Fibroblast of skin of left quadriceps (primary cell): ENCODE measurements around the gene FAM89B.
"Not testable (repeated sequence)": the region's sequence is repeated elsewhere in the genome, so short reads cannot be mapped to it uniquely, and the experiment has no call there.

ENCODE experiments used
- DNase-seq, 2 experiments: peaks; one replicate each; pipeline ENCODE4 v3.0.0-alpha.2; 2013; ENCODE audit warnings: low read depth in 2 of 2

FAM89B gene

GRCh38 chr11:65572356-65573051 is at the start of gene FAM89B:
Gene FAM89B, plus strand, starts transcription at chr11:65572538. Its CDS starts 132 bp downstream, at chr11:65572670.
- peak; percentile 72 to 75 for DNase-seq

DNA sequence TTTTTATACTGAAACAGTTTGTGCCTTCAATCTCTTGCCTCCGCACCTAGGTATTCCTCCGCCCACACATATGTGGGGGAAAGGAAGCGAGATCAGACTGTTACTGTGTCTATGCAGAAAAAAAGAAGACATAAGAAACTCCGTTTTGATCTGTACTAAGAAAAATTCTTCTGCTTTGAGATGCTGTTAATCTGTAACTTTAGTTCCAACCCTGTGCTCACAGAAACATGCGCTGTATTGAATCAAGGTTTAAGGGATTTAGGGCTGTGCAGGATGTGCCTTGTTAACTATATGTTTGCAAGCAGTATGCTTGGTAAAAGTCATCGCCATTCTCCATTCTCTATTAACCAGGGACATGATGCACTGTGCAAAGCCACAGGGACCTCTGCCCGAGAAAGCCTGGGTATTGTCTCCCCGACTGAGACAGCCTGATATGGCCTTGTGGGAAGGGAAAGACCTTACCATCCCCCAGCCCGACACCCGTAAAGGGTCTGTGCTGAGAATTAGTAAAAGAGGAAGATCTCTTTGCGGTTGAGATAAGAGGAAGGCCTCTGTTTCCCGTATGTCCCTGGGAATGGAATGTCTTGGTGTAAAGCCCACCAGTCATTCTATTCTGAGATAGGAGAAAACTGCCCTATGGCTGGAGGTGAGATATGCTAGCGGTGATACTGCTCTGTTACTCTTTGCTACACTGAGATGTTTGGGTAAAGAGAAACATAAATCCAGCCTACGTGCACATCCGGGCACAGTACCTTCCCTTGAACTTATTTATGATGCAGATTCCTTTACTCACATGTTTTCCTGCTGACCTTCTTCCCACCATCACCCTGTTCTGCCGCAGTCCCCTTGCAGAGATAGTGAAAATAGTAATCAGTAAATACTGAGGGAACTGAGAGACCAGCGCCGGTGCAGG is 49.4 kb upstream of the FAM89B start:
- DNase-seq = not testable (repeated sequence)

DNA sequence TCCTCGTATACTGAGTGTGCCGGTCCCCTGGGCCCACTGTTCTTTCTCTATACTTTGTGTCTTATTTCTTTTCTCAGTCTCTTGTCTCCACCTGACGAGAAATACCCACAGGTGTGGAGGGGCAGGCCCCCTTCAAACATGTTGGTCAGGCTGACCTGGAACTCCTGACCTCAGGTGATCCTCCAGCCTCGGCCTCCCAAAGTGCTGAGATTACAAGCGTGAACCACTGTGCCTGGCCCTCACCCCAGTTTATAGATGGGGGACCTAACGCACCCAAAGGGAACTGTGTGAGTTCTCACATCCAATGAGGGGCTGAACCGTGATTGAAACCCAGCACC is 48.7 kb upstream of the FAM89B start:
- not testable (repeated sequence) for DNase-seq

DNA sequence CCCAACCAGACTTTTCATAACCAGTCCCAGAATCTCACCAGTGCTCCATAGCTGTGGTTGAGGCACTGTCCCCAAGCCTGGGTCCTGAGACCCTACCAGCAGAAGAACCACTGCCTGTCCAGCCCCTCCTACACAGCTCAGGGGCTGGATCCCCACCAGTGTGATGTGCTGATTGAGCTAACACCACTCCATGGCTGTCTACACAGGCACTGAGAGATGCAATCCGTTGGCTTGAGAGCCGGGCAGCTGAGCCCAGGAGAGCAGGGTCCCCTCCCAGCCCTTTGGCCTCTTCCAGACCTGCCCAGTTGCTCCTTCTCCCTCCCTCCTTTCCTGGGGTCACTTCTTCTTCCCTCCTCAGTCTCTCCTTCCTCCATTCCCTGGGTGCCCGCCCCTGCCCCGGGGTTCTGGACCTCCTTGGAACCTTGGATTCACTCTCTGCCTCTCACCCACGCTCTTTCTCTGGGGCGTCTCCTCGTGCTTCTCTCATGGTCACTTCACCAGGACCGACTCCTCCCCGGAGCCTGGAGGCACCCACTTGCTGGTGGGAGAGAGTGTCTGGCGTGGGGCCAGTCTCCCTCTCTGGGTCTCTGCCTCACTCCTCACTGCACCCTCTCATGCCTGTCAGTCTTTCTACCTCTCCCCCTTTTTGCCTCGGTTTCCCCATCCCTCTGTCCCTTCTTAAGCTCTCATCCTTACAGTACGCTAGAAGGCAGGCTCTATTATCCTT is 48.2 kb upstream of the FAM89B start:
- DNase-seq = no peak

DNA sequence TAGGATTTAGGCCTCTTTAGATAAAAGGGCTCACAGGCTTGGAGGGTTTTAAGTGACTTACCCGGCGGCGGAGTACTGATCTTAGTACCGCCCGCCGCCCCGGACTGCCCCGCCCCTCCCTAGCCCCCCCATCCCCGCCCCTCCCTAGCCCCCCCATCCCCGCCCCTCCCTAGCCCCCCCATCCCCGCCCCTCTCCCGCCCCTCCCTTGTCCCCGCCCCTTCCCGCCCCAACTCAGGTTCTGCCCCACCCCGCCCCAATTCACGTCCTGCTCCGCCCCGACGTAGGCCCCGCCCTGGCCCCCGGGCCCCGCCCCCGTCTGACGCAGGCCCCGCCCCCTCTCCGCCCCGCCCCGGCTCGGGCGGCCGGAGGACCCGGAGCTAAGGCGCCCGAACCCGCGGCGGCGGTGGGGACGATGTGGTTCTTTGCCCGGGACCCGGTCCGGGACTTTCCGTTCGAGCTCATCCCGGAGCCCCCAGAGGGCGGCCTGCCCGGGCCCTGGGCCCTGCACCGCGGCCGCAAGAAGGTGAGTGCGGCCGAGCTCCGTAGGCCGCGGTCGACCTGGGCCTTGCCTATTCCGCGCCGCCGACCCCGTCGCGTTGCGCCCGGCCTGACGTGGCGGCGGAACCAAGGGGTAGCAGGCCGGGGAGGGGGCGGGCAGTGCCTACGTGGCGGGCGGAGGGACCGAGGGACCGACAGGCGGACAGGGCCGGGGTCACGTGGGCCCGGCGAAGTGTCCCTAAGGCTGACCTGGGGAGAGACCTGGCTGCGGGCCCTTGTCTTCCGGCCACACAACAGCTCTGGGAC is 47.4 kb upstream of the FAM89B start, which contains the start of gene SCYL1:
SCYL1 (plus strand) TSS at position 343 of the 805 bp plus-strand sequence; CDS start at position 414, 71 bp downstream.
- peak; percentile 58 to 59 for DNase-seq

DNA sequence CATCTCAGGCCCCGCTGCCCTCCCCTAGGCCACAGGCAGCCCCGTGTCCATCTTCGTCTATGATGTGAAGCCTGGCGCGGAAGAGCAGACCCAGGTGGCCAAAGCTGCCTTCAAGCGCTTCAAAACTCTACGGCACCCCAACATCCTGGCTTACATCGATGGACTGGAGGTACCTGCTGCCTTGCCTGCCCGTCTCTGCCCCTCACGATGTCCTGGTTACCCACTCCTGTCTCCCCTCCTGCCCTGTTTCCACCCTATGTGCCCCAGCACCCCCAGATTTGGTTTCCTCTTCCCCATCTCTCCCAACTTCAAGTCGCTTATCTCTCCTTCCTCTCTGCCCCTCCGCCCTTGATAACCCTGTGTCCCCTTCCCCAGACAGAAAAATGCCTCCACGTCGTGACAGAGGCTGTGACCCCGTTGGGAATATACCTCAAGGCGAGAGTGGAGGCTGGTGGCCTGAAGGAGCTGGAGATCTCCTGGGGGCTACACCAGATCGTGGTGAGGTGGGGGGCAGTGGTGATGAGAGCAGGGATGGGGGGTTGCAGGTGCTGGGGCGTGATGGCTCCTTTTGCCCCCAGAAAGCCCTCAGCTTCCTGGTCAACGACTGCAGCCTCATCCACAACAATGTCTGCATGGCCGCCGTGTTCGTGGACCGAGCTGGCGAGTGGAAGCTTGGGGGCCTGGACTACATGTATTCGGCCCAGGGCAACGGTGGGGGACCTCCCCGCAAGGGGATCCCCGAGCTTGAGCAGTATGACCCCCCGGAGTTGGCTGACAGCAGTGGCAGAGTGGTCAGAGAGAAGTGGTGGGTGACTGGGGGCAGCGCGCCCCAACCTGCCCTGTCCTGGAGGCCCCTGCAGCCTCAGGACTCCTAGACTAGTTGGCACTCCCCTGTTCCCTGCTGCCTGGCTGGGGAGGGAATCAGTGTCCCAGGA is 46.5 kb upstream of the FAM89B start:
- no peak for DNase-seq

DNA sequence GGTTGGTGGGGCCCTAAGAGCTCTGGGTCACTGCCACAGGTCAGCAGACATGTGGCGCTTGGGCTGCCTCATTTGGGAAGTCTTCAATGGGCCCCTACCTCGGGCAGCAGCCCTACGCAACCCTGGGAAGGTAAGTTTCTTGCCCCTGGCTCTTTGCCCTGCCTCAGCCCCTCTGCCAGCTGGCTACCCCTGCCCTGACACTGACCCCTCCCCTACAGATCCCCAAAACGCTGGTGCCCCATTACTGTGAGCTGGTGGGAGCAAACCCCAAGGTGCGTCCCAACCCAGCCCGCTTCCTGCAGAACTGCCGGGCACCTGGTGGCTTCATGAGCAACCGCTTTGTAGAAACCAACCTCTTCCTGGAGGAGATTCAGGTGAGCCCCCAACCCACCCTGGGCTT is 45.6 kb upstream of the FAM89B start:
- no peak for DNase-seq

- DNase-seq = no peak
Observed at GRCh38 chr11:65528819-65529350, 43.5 kb upstream of the FAM89B start.

GRCh38 chr11:65529475-65530156 is 42.7 kb upstream of the FAM89B start:
- no peak for DNase-seq

- no peak for DNase-seq
Observed at GRCh38 chr11:65530157-65530496, 42.2 kb upstream of the FAM89B start.

DNA sequence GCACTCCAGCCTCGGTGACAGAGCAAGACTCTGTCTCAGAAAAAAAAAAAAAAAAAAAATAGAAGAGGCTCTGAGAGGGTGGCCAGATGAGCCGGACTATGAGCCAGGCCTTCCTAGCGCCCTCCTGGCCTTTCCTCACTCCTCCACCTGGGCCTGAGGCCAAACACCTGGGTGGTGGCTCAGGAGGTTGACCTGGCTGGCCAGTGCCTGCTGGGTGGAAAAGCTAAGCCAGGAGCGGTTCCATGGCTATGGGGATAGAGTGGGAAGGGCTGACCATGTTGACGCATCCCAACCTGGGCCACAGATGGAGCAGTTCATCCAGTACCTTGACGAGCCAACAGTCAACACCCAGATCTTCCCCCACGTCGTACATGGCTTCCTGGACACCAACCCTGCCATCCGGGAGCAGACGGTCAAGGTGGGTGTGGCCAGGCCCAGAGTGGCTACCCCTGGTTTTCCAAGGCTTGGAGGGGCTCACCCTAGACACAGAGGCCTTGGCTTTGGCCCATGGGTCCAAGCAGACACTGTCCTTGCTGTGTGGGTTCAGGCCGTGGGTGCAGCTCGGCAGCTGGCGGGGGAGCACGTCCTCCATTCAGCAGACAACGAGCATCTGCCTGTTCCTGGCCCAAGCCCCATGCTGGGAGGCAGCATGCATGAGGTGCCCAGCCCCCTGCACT is 39.8 kb upstream of the FAM89B start:
- no peak for DNase-seq

- DNase-seq = no peak
Observed at GRCh38 chr11:65535102-65535501, 37.2 kb upstream of the FAM89B start.

DNA sequence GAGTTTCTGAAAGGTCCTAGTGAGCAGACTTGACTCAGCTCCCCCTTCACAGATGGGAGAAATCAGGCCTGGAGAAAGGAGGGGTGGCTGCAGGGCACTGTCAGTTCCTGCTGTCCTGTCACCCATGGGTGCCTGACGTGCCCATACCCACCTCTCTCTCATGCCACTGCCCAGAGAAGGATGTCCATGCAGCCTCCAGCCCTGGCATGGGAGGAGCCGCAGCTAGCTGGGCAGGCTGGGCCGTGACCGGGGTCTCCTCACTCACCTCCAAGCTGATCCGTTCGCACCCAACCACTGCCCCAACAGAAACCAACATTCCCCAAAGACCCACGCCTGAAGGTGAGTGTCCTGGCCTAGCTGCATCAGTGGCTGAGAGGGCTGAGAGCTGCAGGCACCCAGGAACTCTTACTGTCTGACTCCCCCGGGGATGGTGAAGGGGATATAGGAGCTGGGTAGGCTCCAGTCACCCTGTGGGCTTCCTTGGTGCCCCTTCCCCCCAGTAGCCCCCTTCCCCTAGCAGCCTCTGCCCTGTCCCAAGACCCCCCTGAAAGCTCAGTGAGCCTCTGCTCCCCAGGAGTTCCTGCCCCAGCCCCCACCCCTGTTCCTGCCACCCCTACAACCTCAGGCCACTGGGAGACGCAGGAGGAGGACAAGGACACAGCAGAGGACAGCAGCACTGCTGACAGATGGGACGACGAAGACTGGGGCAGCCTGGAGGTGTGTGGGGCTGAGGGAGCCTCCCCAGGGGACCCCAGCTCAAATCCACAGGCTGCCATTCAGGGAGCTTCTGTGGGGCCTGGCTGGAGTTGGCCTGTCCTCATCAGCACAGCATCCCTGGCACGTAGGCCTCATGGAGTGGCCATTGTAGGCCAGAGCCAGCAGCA is 35.7 kb upstream of the FAM89B start:
- DNase-seq = no peak

DNA sequence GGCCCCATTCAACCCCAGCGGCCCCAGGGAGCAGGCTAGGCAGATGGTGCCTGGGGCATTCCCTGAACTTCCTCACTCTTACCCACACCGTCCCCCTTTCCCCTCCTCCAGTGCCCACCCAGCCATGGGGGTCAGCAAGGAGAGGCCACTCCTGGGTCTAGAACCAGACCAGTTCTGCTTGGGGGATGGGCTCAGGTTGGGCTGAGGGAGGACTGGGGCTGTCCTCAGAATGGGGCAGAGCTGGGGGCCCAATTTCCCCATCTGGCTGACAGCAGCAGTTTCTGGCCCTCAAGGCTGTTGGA is 35.1 kb upstream of the FAM89B start:
- DNase-seq = no peak

DNA sequence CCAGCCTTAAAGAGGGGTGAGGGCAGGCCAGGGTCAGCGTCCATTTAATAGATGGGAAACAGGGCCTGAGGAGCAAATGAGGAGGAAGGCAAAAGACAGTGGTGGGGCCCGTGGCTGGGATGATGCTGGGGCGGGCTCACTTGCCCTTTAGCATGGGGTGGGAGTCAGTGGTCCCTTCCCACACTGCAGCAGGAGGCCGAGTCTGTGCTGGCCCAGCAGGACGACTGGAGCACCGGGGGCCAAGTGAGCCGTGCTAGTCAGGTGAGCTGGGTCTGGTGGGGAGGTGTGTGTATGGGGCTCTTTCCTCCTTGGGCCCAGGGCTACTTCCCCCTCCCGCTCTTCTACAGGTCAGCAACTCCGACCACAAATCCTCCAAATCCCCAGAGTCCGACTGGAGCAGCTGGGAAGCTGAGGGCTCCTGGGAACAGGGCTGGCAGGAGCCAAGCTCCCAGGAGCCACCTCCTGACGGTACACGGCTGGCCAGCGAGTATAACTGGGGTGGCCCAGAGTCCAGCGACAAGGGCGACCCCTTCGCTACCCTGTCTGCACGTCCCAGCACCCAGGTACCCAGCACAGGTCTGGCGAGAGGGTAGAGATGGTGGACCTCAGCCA is 34.6 kb upstream of the FAM89B start:
- no peak for DNase-seq

DNA sequence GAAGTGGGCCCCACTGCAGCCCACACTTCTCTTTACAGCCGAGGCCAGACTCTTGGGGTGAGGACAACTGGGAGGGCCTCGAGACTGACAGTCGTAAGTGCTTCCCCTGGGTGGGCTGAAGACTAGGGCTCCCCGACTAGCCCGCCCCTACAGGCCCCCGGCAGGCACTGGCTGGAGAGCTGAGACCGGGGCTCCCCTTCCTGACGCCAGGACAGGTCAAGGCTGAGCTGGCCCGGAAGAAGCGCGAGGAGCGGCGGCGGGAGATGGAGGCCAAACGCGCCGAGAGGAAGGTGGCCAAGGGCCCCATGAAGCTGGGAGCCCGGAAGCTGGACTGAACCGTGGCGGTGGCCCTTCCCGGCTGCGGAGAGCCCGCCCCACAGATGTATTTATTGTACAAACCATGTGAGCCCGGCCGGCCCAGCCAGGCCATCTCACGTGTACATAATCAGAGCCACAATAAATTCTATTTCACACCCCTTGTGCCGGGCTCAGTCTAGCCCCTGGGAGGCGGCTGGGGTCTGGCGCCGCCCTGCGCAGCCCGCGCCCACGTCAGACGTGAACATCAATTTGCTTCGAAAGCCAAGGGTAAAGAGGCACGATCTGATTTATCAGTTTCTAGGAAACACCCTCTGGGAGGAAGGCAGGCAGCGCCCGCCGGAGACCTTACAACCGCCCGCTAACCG is 34.0 kb upstream of the FAM89B start:
- no peak for DNase-seq
